HEK293T (cell line): ENCODE data around the gene SMTN.

Source experiments
- ARNT ChIP-seq: fragments of 450-650 bp; IDR thresholded peaks from 2 replicates; pipeline ENCODE4 v1.6.1; 2017; ENCODE audit warnings: mild to moderate bottlenecking
- ELF4 ChIP-seq: fragments of 450-650 bp; IDR thresholded peaks from 2 replicates; pipeline ENCODE4 v1.6.1; 2017; ENCODE audit warnings: antibody characterized with exemption
- LEF1 ChIP-seq: fragments of 450-650 bp; IDR thresholded peaks from 2 replicates; pipeline ENCODE4 v1.6.1; 2017; ENCODE audit warnings: mild to moderate bottlenecking, borderline replicate concordance

DNA sequence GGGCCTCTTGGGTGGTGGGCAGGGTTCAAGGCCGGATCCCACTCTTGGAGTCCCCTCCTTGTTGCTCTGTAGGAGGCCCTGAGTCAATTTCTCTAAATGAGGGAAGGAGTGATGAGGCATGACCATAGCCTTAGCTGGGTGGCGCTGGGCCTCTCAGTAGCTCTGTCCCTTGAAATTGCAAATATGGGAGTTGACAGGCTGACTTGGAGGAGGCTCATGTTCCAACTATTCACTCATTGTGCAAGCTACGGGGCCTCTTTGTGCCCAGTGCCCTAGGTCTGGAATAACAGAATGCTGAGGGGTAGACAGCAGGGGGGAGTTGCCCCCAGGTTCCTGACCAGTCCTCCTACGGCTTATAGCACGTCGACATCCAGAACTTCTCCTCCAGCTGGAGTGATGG is 18.3 kb downstream of the SMTN start:
- TF ChIP-seq LEF1: no peak
- no peak for TF ChIP-seq ELF4
- TF ChIP-seq ARNT: no peak
